Uterus (tissue), 4 donors: Measurements from ENCODE around the gene GMPR. TPM values are rescaled to one million over a fixed set of nuclear protein-coding genes. Genes with fewer than 3 reads are reported as not detected.

Experiments
- DNase-seq, 2 donors: peaks; one replicate each; pipeline ENCODE4 v3.0.0-alpha.2; 2019 to 2020
- H3K27ac ChIP-seq, 2 donors: fragments of 200-600 bp; sonication (generic); 1 replicate in 1 of 2; 2 replicates in 1 of 2; pipeline ENCODE4 v1.5.1; 2016 to 2018
- H3K27me3 ChIP-seq, 2 donors: fragments of 200-600 bp; sonication (generic); one replicate each; pipeline ENCODE4 v1.5.1; 2018 to 2019; ENCODE audit warnings: control low read depth in 1 of 2
- H3K36me3 ChIP-seq, 2 donors: fragments of 200-600 bp; sonication (generic); one replicate each; pipeline ENCODE4 v1.5.1; 2019; ENCODE audit warnings: control low read depth in 1 of 2
- H3K4me1 ChIP-seq, 2 donors: fragments of 200-600 bp; sonication (generic); one replicate each; pipeline ENCODE4 v1.5.1; 2018 to 2019; ENCODE audit warnings: control low read depth in 1 of 2
- H3K4me3 ChIP-seq, 2 donors: fragments of 200-600 bp; sonication (generic); 1 replicate in 1 of 2; 2 replicates in 1 of 2; pipeline ENCODE4 v1.5.1; 2018 to 2019; ENCODE audit warnings: mild to moderate bottlenecking in 1 of 2
- H3K9me3 ChIP-seq, 2 donors: fragments of 200-600 bp; sonication (generic); one replicate each; pipeline ENCODE4 v1.5.1; 2019; ENCODE audit warnings: control low read depth in 1 of 2
- POLR2A ChIP-seq, 2 donors: fragments of 450-650 bp; IDR thresholded peaks; one replicate each; pipeline ENCODE4 v1.6.1; 2016; ENCODE audit warnings: antibody characterized with exemption in 2 of 2, mild to moderate bottlenecking in 1 of 2, moderate library complexity in 1 of 2
- intact Hi-C: fragments of 100-400 bp; cut with DNase I; formaldehyde crosslinking; loops from one replicate; pipeline ENCODE4 v1.15.1; 2023; ENCODE audit warnings: low total_unique reads
- total RNA-seq, 4 donors: library from RNA; depleted of rRNA in 3 of 4; stranded (reverse); fragments of >200 nt in 3 of 4; gene quantifications; one replicate each; pipeline versions ENCODE4 v1.1.0 to v1.2.4, GENCODE V29; 2014 to 2023
- TF ChIP-seq, protein P1 (sequence below), 4 experiments: fragments of 200-600 bp in 2 of 4; fragments of 450-650 bp in 2 of 4; sonication (generic) in 2 of 4; IDR thresholded peaks; one replicate each; pipeline ENCODE4 v1.5.1; 2016 to 2019; ENCODE audit warnings: antibody characterized with exemption in 4 of 4, mild to moderate bottlenecking in 2 of 4, moderate library complexity in 1 of 4
- donor health status: DM: yes; HTN: yes; CAD: no.

GMPR gene
- total RNA-seq, 4 donors from 2014 or later: 1.5 to 18.2 (median 10.6) TPM

GRCh38 chr6:16238963-16239797 lies 793 bp downstream of the GMPR start:
- no peaks in the 10 kb centered on the region for H3K36me3 ChIP-seq
- H3K4me3 ChIP-seq: peak overlapping the region; percentile 63 to 91
- DNase-seq: peak; percentile 58 to 64
- no peaks in the 10 kb centered on the region for H3K9me3 ChIP-seq
- intact Hi-C loops: loop anchor here (10.0 kb wide), 1 partner anchor 76 kb away; no protein-coding TSS in a partner anchor
- H3K27me3 ChIP-seq: no peaks in the 10 kb centered on the region
- H3K27ac ChIP-seq: peak overlapping the region; percentile 80 to 83
- TF ChIP-seq POLR2A (IDR thresholded peaks at IDR 0.05): peak; percentile 18 to 36
- TF ChIP-seq, protein P1, sequence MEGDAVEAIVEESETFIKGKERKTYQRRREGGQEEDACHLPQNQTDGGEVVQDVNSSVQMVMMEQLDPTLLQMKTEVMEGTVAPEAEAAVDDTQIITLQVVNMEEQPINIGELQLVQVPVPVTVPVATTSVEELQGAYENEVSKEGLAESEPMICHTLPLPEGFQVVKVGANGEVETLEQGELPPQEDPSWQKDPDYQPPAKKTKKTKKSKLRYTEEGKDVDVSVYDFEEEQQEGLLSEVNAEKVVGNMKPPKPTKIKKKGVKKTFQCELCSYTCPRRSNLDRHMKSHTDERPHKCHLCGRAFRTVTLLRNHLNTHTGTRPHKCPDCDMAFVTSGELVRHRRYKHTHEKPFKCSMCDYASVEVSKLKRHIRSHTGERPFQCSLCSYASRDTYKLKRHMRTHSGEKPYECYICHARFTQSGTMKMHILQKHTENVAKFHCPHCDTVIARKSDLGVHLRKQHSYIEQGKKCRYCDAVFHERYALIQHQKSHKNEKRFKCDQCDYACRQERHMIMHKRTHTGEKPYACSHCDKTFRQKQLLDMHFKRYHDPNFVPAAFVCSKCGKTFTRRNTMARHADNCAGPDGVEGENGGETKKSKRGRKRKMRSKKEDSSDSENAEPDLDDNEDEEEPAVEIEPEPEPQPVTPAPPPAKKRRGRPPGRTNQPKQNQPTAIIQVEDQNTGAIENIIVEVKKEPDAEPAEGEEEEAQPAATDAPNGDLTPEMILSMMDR (IDR thresholded peaks at IDR 0.05): peak; percentile 36 to 60 (median 48)
- H3K4me1 ChIP-seq: peaks cover 0 to 4% of the 10 kb centered on the region in 2 donors

DNA sequence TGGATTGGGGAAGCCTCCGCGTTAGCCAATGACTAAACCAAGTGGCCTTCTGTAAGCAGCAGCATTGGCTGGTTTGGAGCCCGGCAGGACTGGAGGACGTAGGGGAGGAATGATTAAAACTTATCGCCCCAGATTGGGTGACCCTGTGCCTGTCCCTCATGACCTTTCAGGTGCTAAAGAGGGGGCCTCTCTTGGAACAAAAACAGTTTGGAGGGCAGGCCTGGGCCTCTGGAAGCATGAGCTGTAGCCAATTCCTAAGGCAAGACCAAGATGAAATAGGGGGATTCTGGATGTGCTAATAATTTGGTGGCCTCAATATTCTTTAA lies 1.4 kb downstream of the GMPR start:
- peak overlapping the region; percentile 63 to 91 for H3K4me3 ChIP-seq
- no peaks in the 10 kb centered on the region for H3K9me3 ChIP-seq
- TF ChIP-seq POLR2A (IDR thresholded peaks at IDR 0.05): no peak
- TF ChIP-seq, protein P1 (IDR thresholded peaks at IDR 0.05): peak in 1 of 4 experiments; percentile 1
- peak overlapping the region; percentile 80 to 83 for H3K27ac ChIP-seq
- no peaks in the 10 kb centered on the region for H3K36me3 ChIP-seq
- H3K27me3 ChIP-seq: no peaks in the 10 kb centered on the region
- no peak for DNase-seq
- intact Hi-C loops: loop anchor here (10.0 kb wide), 1 partner anchor 75 kb away; no protein-coding TSS in a partner anchor
- peaks cover 0 to 4% of the 10 kb centered on the region in 2 donors for H3K4me1 ChIP-seq

DNA sequence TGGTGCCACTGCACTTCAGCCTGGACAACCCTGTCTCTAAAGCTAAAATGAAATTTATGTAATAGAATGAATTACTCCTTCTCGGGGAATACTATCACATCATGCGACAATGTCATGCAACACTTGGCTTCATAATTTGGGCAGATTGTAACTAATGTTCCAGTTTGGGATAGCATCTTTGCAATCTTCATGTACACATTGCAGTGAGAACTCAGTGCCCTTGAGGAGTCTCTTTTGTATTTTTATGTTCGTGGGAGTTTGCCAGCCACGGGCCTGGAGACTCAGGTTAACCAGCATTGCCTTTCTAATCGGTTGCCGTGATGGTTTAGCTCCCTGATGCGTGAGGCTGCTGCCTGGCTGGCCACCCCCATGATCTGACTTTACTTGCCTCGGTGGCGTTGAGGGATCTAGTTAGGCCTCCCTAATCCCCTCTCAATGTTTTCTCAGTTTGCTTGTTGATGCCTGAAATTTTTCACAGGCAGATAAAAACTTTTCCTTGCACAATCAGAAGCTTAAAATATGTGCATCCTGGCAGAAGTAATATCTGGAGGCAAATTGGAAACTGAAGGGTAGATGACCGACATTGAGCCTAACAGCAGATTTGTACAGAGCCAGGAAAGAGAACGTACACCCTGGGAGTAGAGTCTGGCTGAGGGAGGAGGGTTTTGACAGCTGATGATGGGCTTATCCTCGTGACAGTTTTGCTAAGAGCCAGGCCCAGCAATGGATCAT lies 2.4 kb downstream of the GMPR start:
- Histone ChIP-seq H3K36me3 (no peaks in the 10 kb centered on the region), H3K4me1 (peaks cover 0 to 4% of the 10 kb centered on the region in 2 donors), H3K27me3 (no peaks in the 10 kb centered on the region), H3K9me3 (no peaks in the 10 kb centered on the region), H3K4me3 (no peak overlapping the region), H3K27ac (no peak overlapping the region)
- intact Hi-C loops: no loop called here
- TF ChIP-seq POLR2A (IDR thresholded peaks at IDR 0.05): no peak
- TF ChIP-seq, protein P1 (IDR thresholded peaks at IDR 0.05): no peak
- no peak for DNase-seq

- H3K36me3 ChIP-seq: no peaks in the 10 kb centered on the region
- H3K9me3 ChIP-seq: no peaks in the 10 kb centered on the region
- no peak overlapping the region for H3K4me3 ChIP-seq
- intact Hi-C loops: no loop called here
- TF ChIP-seq POLR2A (IDR thresholded peaks at IDR 0.05): no peak
- TF ChIP-seq, protein P1 (IDR thresholded peaks at IDR 0.05): no peak
- H3K27ac ChIP-seq: no peak overlapping the region
- DNase-seq: no peak
- H3K27me3 ChIP-seq: no peaks in the 10 kb centered on the region
- H3K4me1 ChIP-seq: peaks cover 0 to 4% of the 10 kb centered on the region in 2 donors
Measured at GRCh38 chr6:16241321-16241689, 2.9 kb downstream of the GMPR start.

DNA sequence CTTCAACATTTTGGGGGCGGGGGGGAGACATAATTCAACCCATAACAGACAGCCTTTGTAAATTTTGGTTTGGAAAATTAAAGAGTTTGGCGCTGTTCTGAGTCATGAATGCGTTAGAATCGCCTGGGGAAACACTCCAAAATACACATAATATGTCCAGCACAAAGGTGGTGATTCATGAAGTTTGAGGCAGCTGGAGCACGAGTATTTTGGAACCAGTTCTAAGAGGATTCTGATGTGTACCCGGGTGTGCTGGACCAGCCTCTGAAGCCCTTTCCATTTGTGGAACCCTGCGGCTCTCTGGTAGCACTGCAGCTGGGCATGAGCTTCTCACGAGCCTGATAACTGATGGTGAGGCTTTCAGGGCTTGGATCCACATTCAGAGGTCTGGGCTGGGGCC lies 4.7 kb downstream of the GMPR start:
- H3K27ac ChIP-seq: no peak overlapping the region
- intact Hi-C loops: no loop called here
- H3K27me3 ChIP-seq: no peaks in the 10 kb centered on the region
- H3K4me3 ChIP-seq: no peak overlapping the region
- DNase-seq: no peak
- no peaks in the 10 kb centered on the region for H3K9me3 ChIP-seq
- no peaks in the 10 kb centered on the region for H3K36me3 ChIP-seq
- TF ChIP-seq POLR2A (IDR thresholded peaks at IDR 0.05): no peak
- TF ChIP-seq, protein P1 (IDR thresholded peaks at IDR 0.05): no peak
- peaks cover 0 to 4% of the 10 kb centered on the region in 2 donors for H3K4me1 ChIP-seq
